HG02610 (cell line): Measurements from ENCODE around the gene GAPVD1.
"Not testable (repeated sequence)": the region's sequence is repeated elsewhere in the genome, so short reads cannot be mapped to it uniquely, and the experiment has no call there.

Experiments used
- ATAC-seq: cut with Tn5 transposase; IDR thresholded peaks from one replicate; pipeline ENCODE4 v1.9.1; 2021; ENCODE audit warnings: mild to moderate bottlenecking, moderate library complexity; ENCODE audit not compliant: unreplicated experiment

GAPVD1 gene, protein sequence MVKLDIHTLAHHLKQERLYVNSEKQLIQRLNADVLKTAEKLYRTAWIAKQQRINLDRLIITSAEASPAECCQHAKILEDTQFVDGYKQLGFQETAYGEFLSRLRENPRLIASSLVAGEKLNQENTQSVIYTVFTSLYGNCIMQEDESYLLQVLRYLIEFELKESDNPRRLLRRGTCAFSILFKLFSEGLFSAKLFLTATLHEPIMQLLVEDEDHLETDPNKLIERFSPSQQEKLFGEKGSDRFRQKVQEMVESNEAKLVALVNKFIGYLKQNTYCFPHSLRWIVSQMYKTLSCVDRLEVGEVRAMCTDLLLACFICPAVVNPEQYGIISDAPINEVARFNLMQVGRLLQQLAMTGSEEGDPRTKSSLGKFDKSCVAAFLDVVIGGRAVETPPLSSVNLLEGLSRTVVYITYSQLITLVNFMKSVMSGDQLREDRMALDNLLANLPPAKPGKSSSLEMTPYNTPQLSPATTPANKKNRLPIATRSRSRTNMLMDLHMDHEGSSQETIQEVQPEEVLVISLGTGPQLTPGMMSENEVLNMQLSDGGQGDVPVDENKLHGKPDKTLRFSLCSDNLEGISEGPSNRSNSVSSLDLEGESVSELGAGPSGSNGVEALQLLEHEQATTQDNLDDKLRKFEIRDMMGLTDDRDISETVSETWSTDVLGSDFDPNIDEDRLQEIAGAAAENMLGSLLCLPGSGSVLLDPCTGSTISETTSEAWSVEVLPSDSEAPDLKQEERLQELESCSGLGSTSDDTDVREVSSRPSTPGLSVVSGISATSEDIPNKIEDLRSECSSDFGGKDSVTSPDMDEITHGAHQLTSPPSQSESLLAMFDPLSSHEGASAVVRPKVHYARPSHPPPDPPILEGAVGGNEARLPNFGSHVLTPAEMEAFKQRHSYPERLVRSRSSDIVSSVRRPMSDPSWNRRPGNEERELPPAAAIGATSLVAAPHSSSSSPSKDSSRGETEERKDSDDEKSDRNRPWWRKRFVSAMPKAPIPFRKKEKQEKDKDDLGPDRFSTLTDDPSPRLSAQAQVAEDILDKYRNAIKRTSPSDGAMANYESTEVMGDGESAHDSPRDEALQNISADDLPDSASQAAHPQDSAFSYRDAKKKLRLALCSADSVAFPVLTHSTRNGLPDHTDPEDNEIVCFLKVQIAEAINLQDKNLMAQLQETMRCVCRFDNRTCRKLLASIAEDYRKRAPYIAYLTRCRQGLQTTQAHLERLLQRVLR (N-terminal part only)

DNA sequence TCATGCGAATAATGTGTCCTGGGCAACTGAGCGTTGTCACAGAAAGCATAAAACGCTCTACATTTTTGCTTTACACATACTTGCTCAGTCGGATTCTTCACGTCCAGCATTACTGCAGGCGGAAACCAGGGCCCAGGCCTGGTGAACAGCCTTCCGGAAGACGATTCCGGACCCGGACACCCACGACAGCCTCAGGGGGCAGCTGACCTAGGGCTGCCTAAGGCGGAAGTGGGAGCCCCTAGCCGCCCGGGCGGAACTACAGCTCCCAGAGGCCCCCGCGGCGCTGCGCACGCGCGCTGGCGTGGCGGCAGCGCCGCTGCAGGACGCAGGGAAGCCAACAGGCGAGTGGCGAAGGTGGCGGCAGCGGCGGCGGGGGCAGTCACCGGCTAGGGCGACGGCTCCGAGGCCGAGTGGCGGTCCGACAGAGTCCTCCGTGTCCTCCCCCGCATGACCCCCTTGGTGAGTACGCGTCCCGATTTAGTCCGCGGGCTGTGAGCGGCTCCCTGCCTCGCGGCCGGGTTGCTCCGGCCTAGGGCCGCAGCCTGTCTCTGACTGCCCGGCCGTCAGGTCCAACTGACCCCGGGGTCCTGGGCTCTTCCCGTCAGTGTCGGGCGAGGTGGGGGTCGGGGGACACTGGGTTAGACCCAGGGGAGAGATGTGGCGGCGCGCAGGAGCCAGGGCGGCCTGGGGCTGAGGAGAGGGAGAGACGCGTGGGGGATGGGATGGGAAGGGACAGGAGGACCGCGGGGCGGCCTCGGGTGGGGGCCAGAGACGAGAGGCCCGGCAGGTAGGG lies at the start of gene GAPVD1:
GAPVD1 (plus strand) TSS at position 326 of the 793 bp plus-strand sequence. CDS start 37,096 bp downstream, outside the sequence.
- ATAC-seq, result peak; percentile 89

DNA sequence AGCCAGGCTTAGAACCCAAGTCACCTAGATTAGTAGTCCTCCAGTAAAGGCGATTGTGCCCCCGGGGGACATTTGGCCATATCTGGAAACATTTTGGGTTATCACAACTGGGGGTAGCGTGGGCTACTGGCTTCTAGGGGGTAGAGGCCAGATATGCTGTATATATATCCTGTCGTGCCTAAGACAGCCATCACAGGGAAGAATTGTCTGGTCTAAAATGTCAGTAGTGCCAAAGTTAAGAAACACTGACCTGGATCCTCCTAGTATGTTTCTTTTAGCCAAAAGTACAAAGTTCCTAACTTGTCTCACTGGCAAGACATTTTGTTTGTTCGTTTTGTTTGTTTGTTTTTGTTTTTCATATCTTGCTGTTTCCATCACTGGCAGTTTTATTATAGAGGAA lies 47.4 kb upstream of the GAPVD1 start:
- ATAC-seq, result no peak

DNA sequence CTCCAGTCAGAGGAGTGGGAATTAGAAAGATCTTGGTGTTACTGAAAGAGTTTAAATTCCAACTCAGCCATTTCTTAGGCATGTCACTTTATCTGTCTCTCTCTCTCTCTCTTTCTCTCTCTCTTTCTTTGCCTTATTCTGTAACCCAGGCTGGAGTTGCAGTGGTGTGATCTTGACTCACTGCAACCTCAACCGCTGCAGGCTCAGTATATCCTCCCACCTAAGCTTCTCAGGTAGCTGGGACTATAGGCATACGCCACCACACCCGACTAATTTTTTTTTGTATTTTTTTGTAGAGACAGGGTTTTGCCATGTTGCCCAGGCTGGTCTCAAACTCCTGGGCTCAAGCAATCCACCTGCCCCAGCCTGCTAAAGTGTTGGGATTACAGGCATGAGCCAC lies 43.0 kb upstream of the GAPVD1 start:
- ATAC-seq, result no peak

DNA sequence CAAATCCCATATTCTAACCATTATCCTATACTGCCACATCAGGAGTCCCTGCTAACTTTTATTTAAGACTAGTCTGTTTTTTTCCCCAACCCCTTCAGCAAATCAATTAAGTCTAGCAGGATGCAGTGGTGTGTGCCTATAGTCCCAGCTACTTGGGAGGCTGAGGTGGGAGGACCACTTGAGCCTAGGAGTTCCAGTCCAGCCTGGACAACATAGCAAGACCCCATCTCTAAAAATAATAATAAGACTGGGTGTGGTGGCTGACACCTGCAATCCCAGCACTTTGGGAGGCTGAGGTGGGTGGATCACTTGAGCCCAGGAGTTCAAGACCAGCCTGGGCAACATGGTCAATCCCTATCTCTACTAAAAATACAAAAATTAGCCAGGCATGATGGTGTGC lies 36.8 kb upstream of the GAPVD1 start:
- not testable (repeated sequence) for ATAC-seq

DNA sequence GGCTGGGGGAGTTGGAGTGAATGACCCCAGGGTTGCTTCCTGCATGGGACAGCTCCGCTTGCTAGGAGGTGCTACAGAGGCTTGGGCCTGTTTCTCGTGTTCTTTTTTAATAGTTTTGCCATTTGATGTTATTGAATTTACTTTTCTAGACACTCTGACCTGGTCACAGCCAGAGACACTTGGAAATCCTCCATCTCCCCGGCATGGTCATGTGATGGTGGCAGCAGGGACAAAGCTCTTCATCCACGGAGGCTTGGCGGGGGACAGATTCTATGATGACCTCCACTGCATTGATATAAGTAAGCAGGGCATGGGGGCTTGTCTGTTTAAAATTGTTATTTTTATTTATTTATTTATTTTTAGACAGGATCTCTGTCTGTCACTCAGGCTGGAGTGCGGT lies 33.9 kb upstream of the GAPVD1 start:
- no peak for ATAC-seq

DNA sequence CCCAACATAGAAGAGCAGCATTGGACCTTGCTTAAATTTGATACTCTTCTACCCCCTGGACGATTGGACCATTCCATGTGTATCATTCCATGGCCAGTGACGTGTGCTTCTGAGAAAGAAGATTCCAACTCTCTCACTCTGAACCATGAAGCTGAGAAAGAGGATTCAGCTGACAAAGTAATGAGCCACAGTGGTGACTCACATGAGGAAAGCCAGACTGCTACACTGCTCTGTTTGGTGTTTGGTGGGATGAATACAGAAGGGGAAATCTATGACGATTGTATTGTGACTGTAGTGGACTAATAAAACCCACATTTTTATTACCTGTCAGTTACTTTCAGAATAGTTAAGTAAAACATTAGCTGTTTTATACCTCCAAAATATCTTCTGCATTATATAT lies 27.9 kb upstream of the GAPVD1 start:
- ATAC-seq, result no peak

DNA sequence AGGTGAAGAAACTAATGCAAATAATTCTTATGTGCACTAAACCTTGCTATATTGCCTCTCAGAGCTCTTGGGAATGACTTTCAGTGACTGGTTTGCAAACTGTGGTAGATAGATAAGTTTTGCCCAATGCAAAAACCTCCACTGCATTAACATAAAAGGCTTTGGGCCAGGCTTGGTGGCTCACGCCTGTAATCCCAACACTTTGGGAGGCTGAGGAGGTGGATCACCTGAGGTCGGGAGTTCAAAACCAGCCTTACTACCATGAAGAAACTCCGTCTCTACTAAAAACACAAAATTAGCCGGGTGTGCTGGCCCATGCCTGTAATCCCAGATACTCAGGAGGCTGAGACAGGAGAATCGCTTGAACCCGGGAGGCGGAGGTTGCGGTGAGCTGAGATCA lies 27.5 kb upstream of the GAPVD1 start:
- ATAC-seq, result not testable (repeated sequence)

DNA sequence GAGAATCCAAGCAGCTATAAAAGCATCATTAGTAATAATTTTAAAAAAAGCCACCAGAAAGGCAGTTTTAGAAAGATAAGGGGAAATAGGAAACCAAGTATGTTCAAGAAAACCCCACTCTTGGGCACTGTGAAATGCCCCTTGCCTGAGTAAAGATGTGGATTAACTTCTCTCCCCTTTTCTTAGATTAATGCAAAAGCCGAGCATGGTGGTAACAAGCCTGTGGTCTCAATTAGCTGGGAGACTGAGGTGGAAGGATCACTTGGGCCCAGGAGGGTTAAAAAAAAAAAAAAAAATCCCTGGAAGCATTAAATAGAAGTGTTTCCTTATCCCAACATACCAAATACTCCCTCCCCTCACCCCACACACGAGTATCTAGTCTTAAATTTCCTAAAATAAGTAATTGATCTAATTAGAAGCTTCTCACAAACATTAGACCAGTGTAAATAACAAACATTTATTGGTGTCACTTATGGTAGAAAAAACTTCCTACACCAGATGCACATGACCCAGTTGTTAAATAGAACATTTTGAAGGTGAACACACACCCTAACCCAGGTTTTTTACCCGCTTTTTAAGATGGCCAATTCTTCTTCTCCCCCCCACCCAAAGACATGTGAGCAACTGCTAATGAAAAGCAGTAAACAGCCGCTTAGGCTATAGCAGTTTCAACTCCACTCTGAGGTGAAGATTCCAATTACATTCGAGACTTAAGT lies 25.7 kb upstream of the GAPVD1 start:
- ATAC-seq, result no peak

DNA sequence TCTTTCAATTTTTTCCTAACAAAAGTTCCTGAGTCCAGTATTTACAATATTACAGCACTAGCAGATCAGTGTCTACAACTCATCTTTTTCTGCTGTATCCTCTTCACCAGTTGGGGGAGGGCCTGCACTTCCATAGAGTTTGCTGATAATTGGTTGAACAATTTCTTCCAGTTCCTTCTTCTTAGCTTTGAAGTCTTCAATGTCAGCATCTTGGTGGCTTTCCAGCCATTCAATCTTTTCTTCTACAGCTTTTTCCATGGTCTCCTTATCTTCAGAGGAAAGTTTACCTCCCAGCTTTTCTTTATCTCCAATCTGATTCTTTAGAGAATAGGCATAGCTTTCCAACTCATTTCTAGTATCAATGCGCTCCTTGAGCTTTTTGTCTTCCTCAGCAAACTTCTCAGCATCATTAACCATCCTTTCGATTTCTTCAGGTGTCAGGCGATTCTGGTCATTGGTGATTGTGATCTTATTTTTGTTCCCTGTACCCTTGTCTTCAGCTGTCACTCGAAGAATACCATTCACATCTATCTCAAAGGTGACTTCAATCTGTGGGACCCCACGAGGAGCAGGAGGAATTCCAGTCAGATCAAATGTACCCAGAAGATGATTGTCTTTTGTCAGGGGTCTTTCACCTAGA lies 25.0 kb upstream of the GAPVD1 start:
- not testable (repeated sequence) for ATAC-seq

DNA sequence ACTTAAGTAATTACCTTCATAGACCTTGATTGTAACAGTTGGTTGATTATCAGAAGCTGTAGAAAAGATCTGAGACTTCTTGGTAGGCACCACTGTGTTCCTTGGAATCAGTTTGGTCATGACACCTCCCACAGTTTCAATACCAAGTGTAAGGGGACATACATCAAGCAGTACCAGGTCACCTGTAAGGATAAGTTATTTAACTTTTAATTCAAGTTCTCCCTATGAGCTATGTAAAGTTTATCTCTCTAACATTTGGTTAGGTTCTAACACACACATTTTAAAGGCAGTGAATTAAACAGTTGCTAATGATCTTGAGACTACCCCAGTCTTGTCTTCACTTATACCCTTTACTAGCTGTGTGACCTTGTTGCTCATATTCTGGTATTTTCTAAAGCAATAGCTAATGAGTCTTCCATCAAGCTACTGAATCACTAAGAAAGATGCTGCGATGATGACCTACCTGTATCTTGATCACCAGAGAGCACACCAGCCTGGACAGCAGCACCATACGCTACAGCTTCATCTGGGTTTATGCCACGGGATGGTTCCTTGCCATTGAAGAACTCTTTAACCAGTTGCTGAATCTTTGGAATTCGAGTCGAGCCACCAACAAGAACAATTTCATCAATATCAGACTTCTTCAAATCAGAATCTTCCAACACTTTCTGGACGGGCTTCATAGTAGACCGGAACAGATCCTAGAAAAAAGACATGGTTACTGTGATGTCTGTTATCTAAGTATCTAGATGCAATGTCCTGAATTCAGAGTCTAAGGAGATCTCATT lies 23.3 kb upstream of the GAPVD1 start:
- ATAC-seq, result no peak

DNA sequence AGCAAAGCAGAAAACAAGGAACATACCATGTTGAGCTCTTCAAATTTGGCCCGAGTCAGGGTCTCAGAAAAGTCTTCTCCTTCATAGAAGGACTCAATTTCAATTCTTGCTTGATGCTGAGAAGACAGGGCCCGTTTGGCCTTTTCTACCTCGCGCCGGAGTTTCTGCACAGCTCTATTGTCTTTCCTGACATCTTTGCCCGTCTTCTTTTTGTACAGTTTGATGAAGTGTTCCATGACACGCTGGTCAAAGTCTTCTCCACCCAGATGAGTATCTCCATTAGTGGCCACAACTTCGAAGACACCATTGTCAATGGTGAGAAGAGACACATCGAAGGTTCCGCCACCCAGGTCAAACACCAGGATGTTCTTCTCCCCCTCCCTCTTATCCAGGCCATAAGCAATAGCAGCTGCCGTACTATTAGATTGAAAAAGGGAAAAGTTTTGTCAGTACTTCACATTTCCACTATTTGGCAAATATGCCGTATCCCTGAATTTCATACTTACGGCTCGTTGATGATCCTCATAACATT lies 22.6 kb upstream of the GAPVD1 start:
- no peak for ATAC-seq

DNA sequence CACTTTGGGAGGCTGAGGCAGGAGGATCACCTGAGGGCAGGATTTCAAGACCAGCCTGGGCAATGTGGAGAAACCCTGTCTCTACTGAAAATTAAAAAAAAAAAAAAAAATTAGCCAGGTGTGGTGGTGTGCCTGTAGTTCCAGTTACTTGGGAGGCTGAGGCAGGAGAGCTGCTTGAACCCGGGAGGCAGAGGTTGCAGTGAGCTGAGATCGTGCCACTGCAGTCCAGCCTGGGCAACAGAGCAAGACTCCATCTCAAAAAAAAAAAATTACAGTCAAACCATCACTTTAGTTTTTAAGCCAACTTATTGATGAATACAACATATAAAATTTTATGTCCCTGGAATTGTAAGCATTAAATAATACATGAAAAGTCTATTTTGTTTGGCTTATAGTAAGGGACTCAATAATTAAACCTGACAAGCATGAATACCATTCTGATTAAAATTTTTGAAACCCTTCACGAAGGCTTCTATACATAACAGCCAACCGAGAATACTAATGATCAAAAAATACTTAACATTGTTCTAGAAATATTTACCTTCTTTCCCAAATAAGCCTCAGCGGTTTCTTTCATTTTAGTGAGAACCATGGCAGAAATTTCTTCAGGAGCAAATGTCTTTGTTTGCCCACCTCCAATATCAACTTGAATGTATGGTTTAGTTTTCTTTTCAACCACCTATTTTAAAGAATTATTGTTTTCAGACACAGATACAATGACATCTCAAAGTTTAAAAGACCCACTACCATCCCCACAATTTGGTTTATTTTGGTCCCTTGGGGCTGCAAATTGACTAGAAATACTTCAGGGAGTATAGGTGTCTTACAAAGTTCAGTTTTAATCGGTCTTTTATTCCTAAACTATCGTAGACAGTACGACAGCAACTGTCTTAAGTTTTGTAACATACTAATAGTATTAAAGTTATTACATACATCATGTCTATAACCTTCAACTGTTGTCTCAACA lies 21.7 kb upstream of the GAPVD1 start:
- ATAC-seq, result no peak

DNA sequence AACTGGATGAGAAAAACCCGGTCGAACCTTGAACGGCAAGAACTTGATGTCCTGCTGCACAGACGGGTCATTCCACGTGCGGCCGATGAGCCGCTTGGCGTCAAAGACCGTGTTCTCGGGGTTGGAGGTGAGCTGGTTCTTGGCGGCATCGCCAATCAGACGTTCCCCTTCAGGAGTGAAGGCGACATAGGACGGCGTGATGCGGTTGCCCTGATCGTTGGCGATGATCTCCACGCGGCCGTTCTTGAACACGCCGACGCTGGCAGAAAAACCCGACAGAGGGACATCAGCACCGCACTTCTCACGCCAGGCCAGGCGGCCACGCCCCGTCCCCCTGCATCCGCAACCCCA lies 21.0 kb upstream of the GAPVD1 start:
- peak; percentile 2 for ATAC-seq

DNA sequence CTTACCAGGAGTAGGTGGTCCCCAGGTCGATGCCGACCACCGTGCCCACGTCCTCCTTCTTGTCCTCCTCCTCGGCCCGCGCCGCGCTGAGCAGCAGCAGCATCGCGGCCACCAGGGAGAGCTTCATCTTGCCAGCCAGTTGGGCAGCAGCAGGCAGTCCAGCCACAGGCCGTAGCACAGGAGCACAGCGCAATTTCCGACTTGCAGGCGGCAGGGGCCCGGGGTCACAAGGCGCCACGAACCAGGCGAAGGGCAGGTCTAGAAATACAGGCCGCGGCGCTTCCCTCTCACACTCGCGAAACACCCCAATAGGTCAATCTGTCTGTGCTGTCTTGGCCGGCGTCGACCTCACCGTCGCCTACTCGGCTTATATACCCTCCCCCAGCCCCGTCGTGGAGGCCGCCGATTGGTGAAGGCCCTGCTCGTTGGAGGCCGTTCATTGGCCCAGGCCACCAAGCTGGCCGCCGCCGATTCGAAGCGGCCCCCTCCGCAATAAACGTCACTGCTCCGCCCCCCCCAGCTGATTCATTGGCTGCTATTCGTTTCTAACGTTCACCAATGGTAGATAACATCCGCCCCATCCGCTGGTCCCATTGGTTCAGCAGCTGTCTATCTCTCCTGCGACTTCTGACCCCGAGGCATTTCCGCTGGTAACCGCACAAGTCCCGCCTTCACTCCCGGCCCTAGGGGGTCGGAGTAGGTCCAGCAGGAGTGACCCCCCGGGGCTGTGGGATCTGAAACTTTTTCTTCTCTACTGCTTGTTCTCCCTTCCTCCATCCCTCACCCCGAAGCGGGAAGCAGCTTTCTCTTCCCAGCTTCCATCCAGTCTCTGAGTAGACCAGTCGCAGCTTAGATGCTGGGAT lies 20.4 kb upstream of the GAPVD1 start, which contains the start of gene HSPA5:
HSPA5 (minus strand) TSS at position 344 of the 863 bp plus-strand sequence; CDS start at position 127, 217 bp downstream.
- ATAC-seq, result peak; percentile 95

DNA sequence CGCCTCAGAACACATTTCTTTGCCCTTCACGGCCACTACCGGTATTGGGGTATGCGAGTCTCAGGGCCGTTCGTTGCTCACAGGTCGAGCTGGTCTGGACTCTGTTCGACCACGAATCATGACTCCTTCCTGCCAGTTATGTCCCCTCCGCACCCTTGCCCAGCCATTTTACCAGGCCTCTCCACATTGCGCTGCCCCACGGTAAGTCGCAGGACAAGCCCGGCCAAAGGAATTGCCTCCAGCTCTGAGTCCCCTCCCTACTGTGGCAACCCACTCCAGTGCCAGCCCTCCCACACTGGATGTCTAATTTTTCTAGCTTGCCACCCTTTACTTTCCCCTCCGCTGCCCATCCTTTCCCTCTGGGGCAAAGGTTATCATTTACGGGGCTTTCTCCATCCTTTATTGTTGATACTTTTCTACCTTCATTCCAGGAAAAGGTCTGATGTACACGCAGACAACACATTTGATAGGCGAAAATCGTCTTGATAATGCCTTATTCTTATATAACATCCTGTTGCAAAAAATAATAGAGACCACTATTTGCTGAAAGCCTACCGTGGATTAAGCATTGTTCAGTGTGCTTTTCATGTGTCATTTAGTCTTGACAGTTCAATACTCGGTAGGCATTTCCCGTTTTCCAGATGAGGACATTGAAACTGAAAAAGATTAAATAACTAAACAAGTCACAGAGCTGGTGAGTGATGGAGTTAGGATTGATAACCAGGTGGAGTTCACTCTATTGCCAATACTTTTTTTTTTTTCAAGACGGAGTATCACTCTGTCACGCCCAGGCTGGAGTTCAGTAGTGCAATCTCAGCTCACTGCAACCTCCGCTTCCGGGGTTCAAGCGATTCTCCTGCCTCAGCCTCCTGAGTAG lies 19.5 kb upstream of the GAPVD1 start:
- ATAC-seq, result no peak
